GM19463 (cell line): ENCODE data around the gene CDK8.

Experiments used
- ATAC-seq: cut with Tn5 transposase; IDR thresholded peaks from one replicate; pipeline ENCODE4 v1.9.1; 2021; ENCODE audit warnings: mild to moderate bottlenecking, moderate library complexity; ENCODE audit not compliant: unreplicated experiment

The CDK8 gene

DNA sequence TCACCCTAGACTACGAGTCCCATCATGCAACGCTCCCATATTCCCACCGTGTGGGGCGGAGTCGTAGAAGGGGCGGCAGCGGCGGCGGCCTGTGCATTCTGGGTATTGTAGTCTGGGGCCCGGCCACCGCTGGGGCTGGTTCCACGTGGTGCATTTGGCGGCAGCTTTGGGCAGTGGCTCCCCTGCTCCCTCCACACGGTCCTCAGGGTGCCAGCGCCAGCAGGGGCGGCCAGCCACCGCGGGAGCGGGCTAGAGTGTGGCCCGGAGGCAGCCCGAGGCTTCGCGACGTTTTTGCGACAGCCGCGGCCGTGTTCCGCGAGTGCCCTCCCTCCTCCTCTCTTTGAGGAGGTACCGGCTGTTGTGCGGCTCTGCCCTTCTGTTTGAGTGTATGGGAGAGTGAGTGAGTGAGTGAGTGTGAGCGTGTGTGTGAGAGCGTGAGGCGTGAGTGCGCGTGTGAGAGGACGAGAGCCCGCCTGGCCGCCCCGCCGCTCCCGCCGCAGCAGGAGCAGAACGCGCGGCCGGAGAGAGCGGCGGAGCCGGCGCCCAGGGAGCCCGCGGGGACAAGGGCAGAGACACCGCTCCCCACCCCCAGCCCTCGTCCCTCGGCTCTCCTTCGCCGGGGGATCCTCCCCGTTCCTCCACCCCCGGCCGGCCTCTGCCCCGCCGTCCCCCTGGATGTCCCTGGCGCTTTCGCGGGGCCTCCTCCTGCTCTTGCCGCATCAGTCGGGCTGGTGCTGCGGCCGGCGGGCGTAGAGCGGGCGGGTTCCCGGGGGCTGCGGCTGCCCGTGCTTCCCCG, at the start of gene CDK8:
TSS of gene CDK8 (plus strand) at position 343 of the 796 bp plus-strand sequence. CDS start 513 bp downstream, outside the sequence.
- ATAC-seq, result peak; percentile 82

DNA sequence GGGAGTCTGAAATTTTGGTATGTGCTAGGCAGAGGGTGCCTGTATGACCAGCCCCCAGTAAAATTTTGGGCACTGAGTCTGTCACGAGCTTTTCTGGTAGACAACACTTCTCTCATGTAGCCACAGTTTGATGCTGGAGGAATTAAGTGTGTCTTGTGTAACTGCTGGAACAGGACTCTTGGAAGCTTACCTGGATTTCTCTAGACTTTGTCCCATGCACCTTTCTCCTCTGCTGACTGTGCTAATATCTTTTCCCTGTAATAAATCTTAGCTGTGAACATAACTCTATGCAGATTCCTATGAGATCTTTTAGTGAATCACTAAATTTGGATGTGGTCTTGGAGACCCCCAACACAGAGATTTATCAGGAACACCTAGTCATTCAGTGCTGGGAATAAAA, 45.6 kb upstream of the CDK8 start:
- ATAC-seq, result no peak

DNA sequence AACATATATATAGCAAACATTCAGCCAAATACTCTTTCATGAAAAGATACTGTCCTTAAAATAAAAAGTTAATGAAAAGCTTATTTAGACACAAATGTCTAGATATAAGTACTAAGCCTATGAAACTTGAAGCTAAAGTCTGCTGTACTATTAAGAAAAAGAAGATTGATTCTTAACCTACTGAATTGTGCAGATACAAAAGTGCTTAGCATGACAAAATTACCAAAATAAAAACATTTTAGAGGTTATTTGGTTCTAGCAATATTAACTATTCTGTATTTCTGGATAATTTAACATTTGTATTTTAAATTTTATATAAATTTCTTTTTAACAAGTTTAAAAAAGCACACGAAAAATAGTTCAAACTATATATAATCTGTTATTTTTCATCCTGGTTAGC, 40.6 kb upstream of the CDK8 start:
- ATAC-seq, result no peak

DNA sequence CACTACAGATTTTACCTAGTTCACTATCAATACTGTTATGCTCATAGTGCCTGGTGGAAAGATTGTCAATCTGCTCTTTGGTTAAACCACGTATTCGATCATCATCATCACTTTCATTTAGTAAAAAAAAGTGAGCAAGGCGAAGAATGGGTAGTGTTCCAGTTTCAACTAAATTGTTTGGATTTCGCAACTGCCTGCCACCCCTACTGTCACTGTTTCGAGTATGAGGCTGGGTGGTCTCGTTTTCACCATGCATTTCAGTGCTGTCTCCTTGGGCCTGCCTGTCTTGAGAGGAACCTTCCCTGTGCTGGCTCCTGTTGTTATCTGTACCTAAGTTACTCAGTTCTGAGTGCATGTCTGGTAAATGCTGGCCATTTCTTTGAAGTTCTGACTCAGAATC, 39.9 kb upstream of the CDK8 start:
- no peak for ATAC-seq

DNA sequence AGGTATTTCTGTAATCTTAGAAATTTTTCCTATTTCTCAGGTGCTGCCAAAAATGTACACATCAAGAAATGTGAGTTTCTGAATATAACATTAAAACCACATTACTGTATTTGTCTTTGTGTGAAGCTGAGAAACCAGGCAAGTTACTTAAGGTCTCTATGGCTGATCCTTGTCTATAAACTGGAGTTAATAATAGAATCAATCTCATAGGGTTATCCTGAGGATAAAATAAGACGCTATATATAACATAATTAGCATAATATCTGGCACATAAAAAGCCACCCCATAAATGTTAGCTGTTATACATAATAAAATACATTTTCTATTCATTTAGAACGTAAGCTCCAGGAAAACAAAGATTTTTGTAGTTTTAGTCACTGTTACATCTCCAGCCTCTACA, 37.9 kb upstream of the CDK8 start:
- no peak for ATAC-seq

- ATAC-seq, result no peak
Measured at GRCh38 chr13:26219726-26220125, 34.2 kb upstream of the CDK8 start.

GRCh38 chr13:26220575-26220974, 33.4 kb upstream of the CDK8 start:
- no peak for ATAC-seq

GRCh38 chr13:26221399-26221720, 32.6 kb upstream of the CDK8 start:
- peak; percentile 23 for ATAC-seq

DNA sequence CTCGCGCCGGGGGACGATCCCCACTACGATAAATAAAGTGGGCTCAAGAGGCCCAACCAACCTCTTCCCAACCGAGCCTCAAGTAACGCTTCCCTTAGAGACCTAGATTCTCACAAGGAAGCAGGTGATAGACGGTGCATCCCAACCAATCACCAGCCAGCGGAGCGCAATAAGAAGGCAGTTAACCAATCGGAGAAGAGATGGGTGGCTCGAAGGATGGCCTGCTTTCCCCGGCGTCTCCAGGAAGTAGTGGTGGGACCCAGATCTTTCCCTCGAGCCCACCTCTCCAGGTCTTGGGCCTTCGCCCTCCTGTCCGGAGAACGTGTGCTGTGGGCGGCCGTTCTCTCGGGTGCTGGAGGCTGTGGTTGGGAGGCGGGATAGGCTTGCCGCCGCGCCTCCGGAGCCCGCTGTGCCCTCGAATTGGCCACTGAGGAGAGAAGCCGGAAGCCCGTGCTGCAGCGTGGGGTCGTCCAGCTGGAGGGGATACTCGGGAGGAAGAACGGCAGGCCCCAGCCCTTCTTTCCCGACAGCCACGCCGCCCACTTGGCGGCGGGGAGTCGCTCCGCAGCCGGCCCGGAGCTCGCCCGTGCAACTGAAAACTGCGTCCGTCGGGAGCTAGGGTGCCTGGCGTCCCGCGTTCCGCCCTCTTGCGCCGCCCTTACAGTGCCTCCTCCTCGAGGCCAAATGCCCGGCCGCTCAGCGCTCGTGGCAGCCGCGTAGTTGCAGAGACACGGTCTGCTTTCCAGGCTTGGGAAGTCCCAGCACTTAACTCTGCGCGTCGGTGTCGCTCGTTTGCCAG, 32.0 kb upstream of the CDK8 start, which contains the start of gene RNF6:
TSS of gene RNF6 (minus strand) at position 594 of the 799 bp plus-strand sequence. CDS start 2,665 bp downstream, outside the sequence.
- ATAC-seq, result peak; percentile 95

DNA sequence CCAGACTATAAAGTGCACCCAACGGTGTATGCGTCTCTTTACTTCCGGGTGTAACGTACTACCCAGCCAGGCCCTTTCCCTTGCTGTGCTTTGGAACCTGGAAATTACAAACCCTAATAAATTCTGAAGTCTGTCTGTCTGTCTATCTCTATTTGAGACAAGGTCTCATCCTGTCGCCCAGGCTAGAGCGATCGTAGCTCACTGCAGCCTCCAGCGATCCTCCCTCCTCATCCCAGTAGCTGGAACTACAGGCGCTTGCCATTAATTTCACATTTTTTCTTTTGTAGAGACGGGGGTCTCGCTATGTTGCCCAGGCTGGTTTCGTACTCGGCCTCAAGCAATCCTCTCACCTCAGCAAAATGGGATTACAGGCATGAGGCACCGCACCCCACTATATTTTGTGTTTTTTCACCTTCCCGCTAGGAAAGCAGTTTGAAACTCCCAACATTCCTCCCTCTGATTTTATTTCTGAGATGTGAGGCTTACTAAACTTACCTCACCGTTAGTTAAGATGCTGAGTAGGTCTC, 31.3 kb upstream of the CDK8 start:
- ATAC-seq, result peak; percentile 35

DNA sequence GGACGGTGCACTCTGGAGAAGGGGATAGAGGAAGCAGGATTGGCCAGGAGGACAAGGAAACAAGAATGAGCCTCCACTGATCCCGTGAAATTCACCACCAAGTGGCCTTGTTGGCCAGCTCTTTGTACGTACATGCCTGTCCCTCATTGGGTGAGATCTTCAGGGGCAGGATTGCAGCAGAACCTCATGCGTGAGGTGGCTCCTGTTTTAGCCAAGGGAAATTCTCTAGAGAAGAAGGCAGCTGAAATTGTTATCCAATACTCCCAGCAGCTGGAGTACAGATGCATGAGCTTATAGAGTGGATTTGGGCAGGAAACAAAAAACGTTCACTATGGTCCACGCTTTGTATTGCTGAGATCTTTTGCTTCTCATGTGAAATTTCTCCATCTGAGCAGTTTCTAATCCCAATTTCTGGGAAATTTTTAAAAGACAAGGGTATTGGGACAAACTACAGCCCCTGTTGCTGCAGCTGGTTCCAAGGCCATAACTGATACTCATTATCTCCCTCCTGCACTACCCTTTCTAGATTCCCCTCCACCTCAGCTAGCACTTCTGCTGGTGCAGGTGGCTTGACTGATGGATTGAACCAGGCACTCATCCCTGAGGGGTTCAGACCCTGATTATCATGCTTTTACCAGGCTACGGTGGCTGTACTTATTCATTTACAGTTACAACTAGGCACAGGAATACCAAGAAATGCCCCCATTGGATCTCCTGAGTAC, 27.9 kb upstream of the CDK8 start:
- ATAC-seq, result no peak

GRCh38 chr13:26227166-26227971, 26.6 kb upstream of the CDK8 start:
- ATAC-seq, result no peak

- no peak for ATAC-seq
Measured at GRCh38 chr13:26228096-26228495, 25.8 kb upstream of the CDK8 start.

GRCh38 chr13:26229080-26229615, 24.8 kb upstream of the CDK8 start:
- no peak for ATAC-seq

DNA sequence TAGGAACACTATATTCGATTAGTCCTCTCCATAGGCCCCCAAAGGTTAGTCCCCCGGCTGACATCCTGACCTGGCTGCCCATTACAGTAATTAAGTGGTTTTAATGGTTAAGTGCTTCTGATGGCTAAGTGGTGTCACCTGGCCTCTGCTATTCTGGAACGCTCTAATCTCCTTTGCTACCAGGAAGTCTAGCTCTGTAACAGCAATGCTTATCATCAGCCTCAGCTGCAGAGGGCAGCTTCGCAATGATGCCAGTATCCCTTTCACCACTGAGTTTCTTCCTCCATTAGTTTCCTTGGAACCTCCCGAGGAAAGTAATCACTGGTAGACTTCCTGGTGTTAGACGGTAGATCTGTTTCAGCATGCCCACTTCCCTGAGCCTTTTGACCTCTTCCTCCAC, 23.2 kb upstream of the CDK8 start:
- ATAC-seq, result no peak

- ATAC-seq, result no peak
Measured at GRCh38 chr13:26236296-26236695, 17.6 kb upstream of the CDK8 start.

GRCh38 chr13:26246154-26246553, 7.8 kb upstream of the CDK8 start:
- no peak for ATAC-seq

- ATAC-seq, result no peak
Measured at GRCh38 chr13:26247011-26247410, 6.9 kb upstream of the CDK8 start.

DNA sequence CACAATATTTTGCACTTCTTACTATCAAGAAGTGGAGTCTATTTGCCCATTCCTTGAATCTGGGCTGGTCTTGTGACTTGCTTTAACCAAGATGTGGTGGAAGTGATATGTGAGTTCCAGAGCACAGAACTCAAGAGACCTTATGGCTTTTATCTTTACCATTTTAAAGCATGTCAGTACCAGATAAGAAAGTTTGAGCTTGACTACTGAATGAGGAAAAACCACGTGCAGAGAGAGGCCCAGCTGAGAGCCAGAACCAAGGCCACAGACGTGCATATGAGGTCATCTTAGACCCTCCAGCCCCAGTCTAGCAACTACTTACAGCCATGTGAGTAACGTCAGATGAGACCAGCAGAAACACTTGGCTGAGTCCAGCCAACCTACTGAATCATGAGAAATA, 6.3 kb upstream of the CDK8 start:
- no peak for ATAC-seq

- ATAC-seq, result no peak
Measured at GRCh38 chr13:26249551-26249950, 4.4 kb upstream of the CDK8 start.
